Measurements from ENCODE around the gene APBA2. TPM values are rescaled to one million over a fixed set of nuclear protein-coding genes. Genes with fewer than 3 reads are reported as not detected.
"Not testable (repeated sequence)": the region's sequence is repeated elsewhere in the genome, so short reads cannot be mapped to it uniquely, and the experiment has no call there.

The APBA2 gene
- total RNA-seq, 1 experiment from 2014 or later = 11.2 TPM

DNA sequence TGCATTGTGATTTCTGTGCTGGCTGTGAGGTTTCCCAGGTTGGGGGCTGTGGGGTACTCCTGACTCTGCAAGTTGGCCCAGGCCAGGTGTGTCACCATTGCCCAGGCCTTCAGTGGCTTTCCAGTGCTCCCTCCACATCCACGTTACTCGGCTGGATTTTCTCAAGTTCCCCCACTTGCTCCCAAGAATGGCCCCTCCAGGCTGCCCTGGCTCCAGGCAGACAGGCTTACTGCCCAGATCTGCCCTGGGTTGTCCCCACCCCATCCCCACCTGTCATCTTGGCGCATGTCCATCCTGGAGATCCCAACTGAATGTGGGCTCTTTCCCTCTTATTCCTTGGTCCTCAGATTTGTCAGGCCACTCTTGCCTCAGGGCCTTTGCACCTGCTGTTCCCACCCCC lies 3.6 kb downstream of the APBA2 start (continued):
- TF ChIP-seq, protein P1, sequence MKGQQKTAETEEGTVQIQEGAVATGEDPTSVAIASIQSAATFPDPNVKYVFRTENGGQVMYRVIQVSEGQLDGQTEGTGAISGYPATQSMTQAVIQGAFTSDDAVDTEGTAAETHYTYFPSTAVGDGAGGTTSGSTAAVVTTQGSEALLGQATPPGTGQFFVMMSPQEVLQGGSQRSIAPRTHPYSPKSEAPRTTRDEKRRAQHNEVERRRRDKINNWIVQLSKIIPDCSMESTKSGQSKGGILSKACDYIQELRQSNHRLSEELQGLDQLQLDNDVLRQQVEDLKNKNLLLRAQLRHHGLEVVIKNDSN (CRISPR knock-in tag; IDR thresholded peaks at IDR 0.05) = no peak
- no peak for TF ChIP-seq KAT7 (CRISPR knock-in tag; IDR thresholded peaks at IDR 0.05; ENCODE audit: borderline replicate concordance)

DNA sequence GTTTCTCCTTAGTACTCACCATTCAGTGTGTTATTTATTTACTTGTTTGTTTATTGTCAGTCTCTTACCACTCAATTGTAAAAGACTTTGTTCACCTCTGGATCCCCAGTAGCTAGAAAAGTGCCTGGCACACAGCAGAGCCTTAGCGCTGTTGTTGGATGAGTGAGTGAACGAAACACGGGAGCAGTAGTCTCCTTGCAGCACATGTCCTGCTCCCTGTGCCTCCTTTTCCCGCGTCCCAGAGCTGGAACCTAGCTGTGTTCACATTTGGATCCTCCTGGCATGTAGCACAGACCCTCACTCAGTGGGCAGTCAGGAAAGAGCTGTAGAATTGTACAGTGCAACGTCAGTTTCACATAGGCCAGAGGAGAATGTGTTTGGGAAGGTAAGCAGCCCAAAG lies 4.1 kb downstream of the APBA2 start:
- CTCF ChIA-PET = interaction anchor here (0.7 to 1.1 kb wide), 2 partner anchors 13 to 212 kb away, joined by 3 to 5 read pairs; no protein-coding TSS in a partner anchor
- H3K27me3 Mint-ChIP-seq (ENCODE audit: low read depth) = peaks cover 24% of the 10 kb centered on the region
- H3K27ac Mint-ChIP-seq; H3K9me3 Mint-ChIP-seq; POLR2A ChIA-PET; ATAC-seq; H3K4me1 Mint-ChIP-seq; H3K4me3 Mint-ChIP-seq; DNase-seq (ENCODE audit: low spot score); H3K36me3 Mint-ChIP-seq: not testable (repeated sequence)

DNA sequence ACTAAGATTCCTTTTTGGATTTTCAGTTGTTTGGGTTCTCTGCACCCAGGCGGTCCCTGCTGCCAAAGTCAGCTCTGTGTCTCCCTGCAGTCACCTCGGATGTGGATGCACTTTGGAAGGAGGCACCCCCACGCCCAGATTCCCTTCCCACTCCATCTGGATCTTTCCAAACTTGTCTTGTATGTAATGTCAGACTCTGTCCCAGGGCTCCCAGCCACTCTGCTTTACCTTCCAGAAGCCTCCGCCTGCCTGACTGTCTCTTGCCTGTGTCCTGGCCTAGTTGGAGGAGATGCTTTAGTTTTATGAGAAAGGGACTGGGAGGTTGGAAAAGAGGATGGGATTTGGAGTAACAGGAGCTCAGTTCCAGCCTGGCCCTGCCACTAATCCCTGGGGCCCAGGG lies 4.5 kb downstream of the APBA2 start:
- H3K27ac Mint-ChIP-seq; DNase-seq (ENCODE audit: low spot score); H3K4me3 Mint-ChIP-seq; H3K9me3 Mint-ChIP-seq; ATAC-seq; H3K36me3 Mint-ChIP-seq; H3K4me1 Mint-ChIP-seq; POLR2A ChIA-PET: not testable (repeated sequence)
- peaks cover 20% of the 10 kb centered on the region for H3K27me3 Mint-ChIP-seq (ENCODE audit: low read depth)
- CTCF ChIA-PET = interaction anchor here (0.7 to 1.1 kb wide), 2 partner anchors 12 to 212 kb away, joined by 3 to 5 read pairs; no protein-coding TSS in a partner anchor

DNA sequence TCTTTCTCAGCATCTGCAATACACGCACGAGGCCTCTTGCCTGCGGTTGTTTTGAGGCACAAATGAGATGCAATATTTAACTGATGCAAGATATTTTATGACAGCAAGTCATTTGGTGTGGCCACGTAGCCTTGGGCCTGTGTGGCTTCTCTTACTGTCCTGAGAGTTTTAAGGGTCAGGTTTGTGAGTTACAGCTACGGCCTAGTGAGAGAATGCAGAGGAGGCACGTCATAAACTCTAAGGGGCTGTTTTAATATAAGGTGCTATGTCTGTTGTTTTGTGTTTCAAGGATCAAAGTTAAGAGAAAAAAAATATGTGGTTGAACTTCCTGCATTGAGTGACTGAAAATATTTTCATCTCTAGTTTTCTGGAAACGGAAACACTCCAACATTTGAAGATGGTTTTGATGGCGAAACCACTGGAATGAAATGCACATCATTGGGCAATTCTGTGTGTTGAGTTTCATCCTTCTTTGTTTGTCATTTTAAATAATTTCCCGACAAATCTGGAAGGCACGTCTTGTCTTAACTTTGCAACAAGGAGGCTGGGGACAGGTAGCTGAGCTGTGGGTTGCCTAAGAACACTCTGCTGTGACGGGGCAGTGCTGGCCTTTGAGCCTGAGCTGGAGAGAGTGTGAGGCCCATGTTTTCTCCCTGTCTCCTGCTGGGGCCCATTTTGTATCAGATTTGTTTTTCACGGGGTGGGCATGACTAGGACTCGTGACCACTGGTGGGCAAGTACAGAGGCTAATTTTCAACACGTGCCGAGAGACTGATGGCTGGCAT lies 5.1 kb downstream of the APBA2 start:
- ChIA-PET POLR2A (no interaction called here), CTCF (interaction anchor here (0.7 to 1.1 kb wide), 2 partner anchors 12 to 211 kb away, joined by 3 to 5 read pairs; no protein-coding TSS in a partner anchor)
- Mint-ChIP-seq H3K27ac (no peak overlapping the region), H3K4me1 (peaks cover 5% of the 10 kb centered on the region; the same call in 1 of the 2 replicates), H3K27me3 (ENCODE audit: low read depth) (peaks cover 18% of the 10 kb centered on the region), H3K4me3 (no peak overlapping the region), H3K9me3 (no peaks in the 10 kb centered on the region), H3K36me3 (no peaks in the 10 kb centered on the region)
- DNase-seq (ENCODE audit: low spot score) (no peak), ATAC-seq (no peak)
- no peak for TF ChIP-seq FOXK1 (CRISPR knock-in tag; IDR thresholded peaks at IDR 0.05)
- TF ChIP-seq, protein P2, sequence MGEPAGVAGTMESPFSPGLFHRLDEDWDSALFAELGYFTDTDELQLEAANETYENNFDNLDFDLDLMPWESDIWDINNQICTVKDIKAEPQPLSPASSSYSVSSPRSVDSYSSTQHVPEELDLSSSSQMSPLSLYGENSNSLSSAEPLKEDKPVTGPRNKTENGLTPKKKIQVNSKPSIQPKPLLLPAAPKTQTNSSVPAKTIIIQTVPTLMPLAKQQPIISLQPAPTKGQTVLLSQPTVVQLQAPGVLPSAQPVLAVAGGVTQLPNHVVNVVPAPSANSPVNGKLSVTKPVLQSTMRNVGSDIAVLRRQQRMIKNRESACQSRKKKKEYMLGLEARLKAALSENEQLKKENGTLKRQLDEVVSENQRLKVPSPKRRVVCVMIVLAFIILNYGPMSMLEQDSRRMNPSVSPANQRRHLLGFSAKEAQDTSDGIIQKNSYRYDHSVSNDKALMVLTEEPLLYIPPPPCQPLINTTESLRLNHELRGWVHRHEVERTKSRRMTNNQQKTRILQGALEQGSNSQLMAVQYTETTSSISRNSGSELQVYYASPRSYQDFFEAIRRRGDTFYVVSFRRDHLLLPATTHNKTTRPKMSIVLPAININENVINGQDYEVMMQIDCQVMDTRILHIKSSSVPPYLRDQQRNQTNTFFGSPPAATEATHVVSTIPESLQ (CRISPR knock-in tag; IDR thresholded peaks at IDR 0.05) = no peak

DNA sequence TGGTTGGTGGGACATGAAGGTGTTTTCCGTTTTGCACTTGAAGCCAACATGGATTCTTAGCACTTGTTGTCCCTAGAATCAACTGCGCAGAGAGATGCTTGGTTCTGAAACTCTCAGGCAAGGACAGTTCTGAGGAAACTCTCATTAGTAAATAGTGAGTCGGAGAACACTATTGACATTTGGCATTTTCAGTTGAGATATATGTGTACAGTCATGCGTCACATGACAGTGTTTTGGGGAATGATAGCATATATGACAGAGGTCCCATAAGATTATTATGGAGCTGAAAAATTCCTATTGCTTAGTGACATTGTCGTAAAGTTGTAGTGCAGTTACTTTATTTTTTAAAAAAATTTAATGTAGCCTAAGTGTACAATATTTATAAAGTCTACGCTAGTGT lies 5.8 kb downstream of the APBA2 start:
- ChIA-PET POLR2A (no interaction called here), CTCF (no interaction called here)
- H3K36me3 Mint-ChIP-seq = peaks cover 3% of the 10 kb centered on the region; the same call in 1 of the 2 replicates
- H3K27ac Mint-ChIP-seq = no peak overlapping the region
- DNase-seq (ENCODE audit: low spot score) (no peak), ATAC-seq (no peak)
- H3K27me3 Mint-ChIP-seq (ENCODE audit: low read depth) = peaks cover 17% of the 10 kb centered on the region
- H3K4me1 Mint-ChIP-seq = peaks cover 5% of the 10 kb centered on the region; the same call in 1 of the 2 replicates
- peaks cover 2% of the 10 kb centered on the region for H3K9me3 Mint-ChIP-seq
- no peak overlapping the region for H3K4me3 Mint-ChIP-seq
- TF ChIP-seq FOXP1 (CRISPR knock-in tag; IDR thresholded peaks at IDR 0.05; ENCODE audit: borderline replicate concordance) (no peak), ATF1 (CRISPR knock-in tag; IDR thresholded peaks at IDR 0.05) (no peak), CREM (CRISPR knock-in tag; IDR thresholded peaks at IDR 0.05) (no peak), FOXJ3 (CRISPR knock-in tag; IDR thresholded peaks at IDR 0.05; ENCODE audit: borderline replicate concordance) (no peak), ETV6 (CRISPR knock-in tag; IDR thresholded peaks at IDR 0.05) (no peak), ESRRA (CRISPR knock-in tag; IDR thresholded peaks at IDR 0.05; ENCODE audit: borderline replicate concordance) (no peak), GTF2I (CRISPR knock-in tag; conservative IDR thresholded peaks at IDR 0.05) (no peak), SMAD3 (CRISPR knock-in tag; IDR thresholded peaks at IDR 0.05; ENCODE audit: borderline replicate concordance) (no peak), SOX15 (CRISPR knock-in tag; IDR thresholded peaks at IDR 0.05) (no peak)
- TF ChIP-seq, protein P3, sequence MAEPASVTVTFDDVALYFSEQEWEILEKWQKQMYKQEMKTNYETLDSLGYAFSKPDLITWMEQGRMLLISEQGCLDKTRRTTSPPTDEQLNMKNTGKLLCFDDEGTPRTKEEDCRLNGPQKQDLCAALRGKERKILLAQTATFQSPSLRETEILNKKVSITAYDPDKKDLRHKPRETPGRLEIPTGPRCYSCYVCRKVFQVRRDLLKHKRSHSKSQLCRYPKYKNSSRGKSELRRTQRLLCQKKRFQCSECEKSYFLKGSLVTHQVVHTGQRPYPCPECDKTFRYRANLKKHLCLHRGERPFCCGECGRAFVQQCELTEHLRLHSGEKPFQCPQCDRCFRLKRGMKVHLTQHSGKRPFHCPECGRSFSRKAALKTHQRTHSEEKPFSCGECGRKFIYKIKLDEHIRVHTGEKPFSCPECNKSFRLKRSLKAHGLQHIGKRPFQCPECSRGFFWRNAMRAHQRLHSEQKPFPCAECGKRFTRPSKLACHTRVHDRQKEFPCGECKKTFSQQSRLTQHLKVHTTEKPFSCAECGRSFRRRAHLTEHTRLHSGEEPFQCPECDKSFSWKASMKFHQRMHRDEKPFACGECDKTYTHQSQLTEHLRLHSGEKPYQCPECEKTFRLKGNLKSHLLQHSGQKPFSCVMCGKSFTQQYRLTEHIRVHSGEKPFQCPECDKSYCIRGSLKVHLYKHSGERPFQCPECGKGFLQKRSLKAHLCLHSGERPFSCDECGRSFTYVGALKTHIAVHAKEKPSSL (CRISPR knock-in tag; conservative IDR thresholded peaks at IDR 0.05) = no peak
- TF ChIP-seq, protein P4, sequence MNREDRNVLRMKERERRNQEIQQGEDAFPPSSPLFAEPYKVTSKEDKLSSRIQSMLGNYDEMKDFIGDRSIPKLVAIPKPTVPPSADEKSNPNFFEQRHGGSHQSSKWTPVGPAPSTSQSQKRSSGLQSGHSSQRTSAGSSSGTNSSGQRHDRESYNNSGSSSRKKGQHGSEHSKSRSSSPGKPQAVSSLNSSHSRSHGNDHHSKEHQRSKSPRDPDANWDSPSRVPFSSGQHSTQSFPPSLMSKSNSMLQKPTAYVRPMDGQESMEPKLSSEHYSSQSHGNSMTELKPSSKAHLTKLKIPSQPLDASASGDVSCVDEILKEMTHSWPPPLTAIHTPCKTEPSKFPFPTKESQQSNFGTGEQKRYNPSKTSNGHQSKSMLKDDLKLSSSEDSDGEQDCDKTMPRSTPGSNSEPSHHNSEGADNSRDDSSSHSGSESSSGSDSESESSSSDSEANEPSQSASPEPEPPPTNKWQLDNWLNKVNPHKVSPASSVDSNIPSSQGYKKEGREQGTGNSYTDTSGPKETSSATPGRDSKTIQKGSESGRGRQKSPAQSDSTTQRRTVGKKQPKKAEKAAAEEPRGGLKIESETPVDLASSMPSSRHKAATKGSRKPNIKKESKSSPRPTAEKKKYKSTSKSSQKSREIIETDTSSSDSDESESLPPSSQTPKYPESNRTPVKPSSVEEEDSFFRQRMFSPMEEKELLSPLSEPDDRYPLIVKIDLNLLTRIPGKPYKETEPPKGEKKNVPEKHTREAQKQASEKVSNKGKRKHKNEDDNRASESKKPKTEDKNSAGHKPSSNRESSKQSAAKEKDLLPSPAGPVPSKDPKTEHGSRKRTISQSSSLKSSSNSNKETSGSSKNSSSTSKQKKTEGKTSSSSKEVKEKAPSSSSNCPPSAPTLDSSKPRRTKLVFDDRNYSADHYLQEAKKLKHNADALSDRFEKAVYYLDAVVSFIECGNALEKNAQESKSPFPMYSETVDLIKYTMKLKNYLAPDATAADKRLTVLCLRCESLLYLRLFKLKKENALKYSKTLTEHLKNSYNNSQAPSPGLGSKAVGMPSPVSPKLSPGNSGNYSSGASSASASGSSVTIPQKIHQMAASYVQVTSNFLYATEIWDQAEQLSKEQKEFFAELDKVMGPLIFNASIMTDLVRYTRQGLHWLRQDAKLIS (CRISPR knock-in tag; IDR thresholded peaks at IDR 0.05; ENCODE audit: borderline replicate concordance) = no peak
- TF ChIP-seq, protein P5, sequence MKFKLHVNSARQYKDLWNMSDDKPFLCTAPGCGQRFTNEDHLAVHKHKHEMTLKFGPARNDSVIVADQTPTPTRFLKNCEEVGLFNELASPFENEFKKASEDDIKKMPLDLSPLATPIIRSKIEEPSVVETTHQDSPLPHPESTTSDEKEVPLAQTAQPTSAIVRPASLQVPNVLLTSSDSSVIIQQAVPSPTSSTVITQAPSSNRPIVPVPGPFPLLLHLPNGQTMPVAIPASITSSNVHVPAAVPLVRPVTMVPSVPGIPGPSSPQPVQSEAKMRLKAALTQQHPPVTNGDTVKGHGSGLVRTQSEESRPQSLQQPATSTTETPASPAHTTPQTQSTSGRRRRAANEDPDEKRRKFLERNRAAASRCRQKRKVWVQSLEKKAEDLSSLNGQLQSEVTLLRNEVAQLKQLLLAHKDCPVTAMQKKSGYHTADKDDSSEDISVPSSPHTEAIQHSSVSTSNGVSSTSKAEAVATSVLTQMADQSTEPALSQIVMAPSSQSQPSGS (CRISPR knock-in tag; IDR thresholded peaks at IDR 0.05; ENCODE audit: borderline replicate concordance, low read depth) = no peak
